Endothelial cell of umbilical vein (primary cell): Measurements from ENCODE around the gene RSPO1.

Experiments used
- CTCF ChIP-seq, 2 donors: IDR thresholded peaks; 1 replicate in 1 of 2; 2 replicates in 1 of 2; pipeline ENCODE4 v1.5.1; 2011; ENCODE audit warnings: low read length in 2 of 2, mild to moderate bottlenecking in 2 of 2, moderate library complexity in 2 of 2, control low read depth in 1 of 2, inconsistent platforms in 1 of 2, low read depth in 1 of 2; ENCODE audit not compliant: insufficient read depth in 1 of 2; ENCODE audit errors: extremely low read depth in 1 of 2
- EZH2 ChIP-seq: IDR thresholded peaks from 2 replicates; pipeline ENCODE4 v1.6.1; 2012; ENCODE audit warnings: borderline replicate concordance, low read depth, mild to moderate bottlenecking, moderate library complexity, low read length, inconsistent platforms; ENCODE audit not compliant: severe bottlenecking
- FOS ChIP-seq: IDR thresholded peaks from 2 replicates; pipeline ENCODE4 v1.6.1; 2011; ENCODE audit warnings: mild to moderate bottlenecking, low read length, moderate library complexity, borderline replicate concordance; ENCODE audit not compliant: insufficient read depth
- GATA2 ChIP-seq: IDR thresholded peaks from 2 replicates; pipeline ENCODE4 v1.7.0; 2011; ENCODE audit warnings: low read depth, mild to moderate bottlenecking, moderate library complexity, mixed read lengths, low read length; ENCODE audit not compliant: insufficient read length, insufficient read depth
- MAX ChIP-seq: IDR thresholded peaks from 2 replicates; pipeline ENCODE4 v1.6.1; 2011; ENCODE audit not compliant: insufficient read depth, insufficient read length
- MYC ChIP-seq: IDR thresholded peaks from one replicate; pipeline ENCODE4 v1.6.1; 2011; ENCODE audit warnings: mild to moderate bottlenecking, low read depth, low read length
- POLR2A ChIP-seq: IDR thresholded peaks from 2 replicates; pipeline ENCODE4 v1.6.1; 2012; ENCODE audit warnings: low read depth, mild to moderate bottlenecking, control low read depth, low read length
- POLR2AphosphoS5 ChIP-seq: IDR thresholded peaks from 2 replicates; pipeline ENCODE4 v1.6.1; 2012; ENCODE audit warnings: low read depth, mild to moderate bottlenecking, control low read depth, low read length, moderate library complexity; ENCODE audit not compliant: insufficient read depth

GRCh38 chr1:37601441-37601840 lies 33.3 kb downstream of the RSPO1 start:
- TF ChIP-seq POLR2A (no peak), CTCF (IDR thresholded peaks at IDR 0.05; ENCODE audit: extremely low read depth in 1 of 2, insufficient read depth in 1 of 2, low read depth in 1 of 2, low read length in 2 of 2) (no peak), EZH2 (no peak), FOS (no peak), POLR2AphosphoS5 (no peak), GATA2 (no peak), MAX (no peak), MYC (no peak)
